ENCODE measurements around the gene LVRN. TPM values are rescaled to one million over a fixed set of nuclear protein-coding genes. Genes with fewer than 3 reads are reported as not detected.

Gene LVRN
- total and polyA plus RNA-seq, 2 donors from 2014 or later = not detected

GRCh38 chr5:116058346-116058936, 96.2 kb downstream of the LVRN start:
- intact Hi-C loops (cut with DNase I) = no loop called here
- no peaks in the 10 kb centered on the region for H3K9me3 ChIP-seq (ENCODE audit: control insufficient read depth in 2 of 3, insufficient read depth in 1 of 3, low read length in 3 of 3)
- no peaks in the 10 kb centered on the region for H3K27me3 ChIP-seq (ENCODE audit: control insufficient read depth, insufficient read depth, low read length)
- H3K27ac ChIP-seq (ENCODE audit: low read depth in 2 of 2, low read length in 2 of 2) = no peak overlapping the region
- FAIRE-seq (no peak), DNase-seq (no peak)
- TF ChIP-seq, protein P1, sequence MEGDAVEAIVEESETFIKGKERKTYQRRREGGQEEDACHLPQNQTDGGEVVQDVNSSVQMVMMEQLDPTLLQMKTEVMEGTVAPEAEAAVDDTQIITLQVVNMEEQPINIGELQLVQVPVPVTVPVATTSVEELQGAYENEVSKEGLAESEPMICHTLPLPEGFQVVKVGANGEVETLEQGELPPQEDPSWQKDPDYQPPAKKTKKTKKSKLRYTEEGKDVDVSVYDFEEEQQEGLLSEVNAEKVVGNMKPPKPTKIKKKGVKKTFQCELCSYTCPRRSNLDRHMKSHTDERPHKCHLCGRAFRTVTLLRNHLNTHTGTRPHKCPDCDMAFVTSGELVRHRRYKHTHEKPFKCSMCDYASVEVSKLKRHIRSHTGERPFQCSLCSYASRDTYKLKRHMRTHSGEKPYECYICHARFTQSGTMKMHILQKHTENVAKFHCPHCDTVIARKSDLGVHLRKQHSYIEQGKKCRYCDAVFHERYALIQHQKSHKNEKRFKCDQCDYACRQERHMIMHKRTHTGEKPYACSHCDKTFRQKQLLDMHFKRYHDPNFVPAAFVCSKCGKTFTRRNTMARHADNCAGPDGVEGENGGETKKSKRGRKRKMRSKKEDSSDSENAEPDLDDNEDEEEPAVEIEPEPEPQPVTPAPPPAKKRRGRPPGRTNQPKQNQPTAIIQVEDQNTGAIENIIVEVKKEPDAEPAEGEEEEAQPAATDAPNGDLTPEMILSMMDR (IDR thresholded peaks at IDR 0.05; ENCODE audit: borderline replicate concordance, extremely low read depth, insufficient read depth) = no peak
- H3K4me1 ChIP-seq (ENCODE audit: control insufficient read depth in 2 of 3, insufficient read depth in 2 of 3, low read depth in 1 of 3, low read length in 3 of 3) = no peaks in the 10 kb centered on the region
- no peaks in the 10 kb centered on the region for H3K36me3 ChIP-seq (ENCODE audit: control insufficient read depth in 2 of 3, insufficient read depth in 3 of 3, low read length in 3 of 3)
- no peak overlapping the region for H3K9ac ChIP-seq (ENCODE audit: low read length in 3 of 3)
- no peak overlapping the region for H3K4me3 ChIP-seq (ENCODE audit: low read length in 3 of 3)

DNA sequence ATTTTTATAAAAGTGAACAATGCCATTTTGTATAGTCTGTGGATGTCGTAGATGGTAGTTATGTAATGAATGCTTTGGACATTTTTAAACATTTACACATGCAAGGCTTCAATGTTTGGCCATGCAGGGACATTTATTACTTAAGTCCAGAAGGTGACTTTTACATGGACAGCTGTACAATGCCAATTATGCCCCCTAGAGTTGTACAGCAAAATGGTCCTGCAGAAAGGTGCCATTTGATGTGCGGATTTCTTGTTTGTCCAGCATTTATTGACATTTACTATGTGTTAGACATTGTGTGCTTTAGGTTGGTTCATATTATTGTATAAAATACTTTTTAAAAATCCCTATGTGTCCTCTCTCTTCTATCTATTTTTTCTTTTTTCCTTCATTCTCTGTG, 100.1 kb downstream of the LVRN start:
- H3K9ac ChIP-seq (ENCODE audit: low read length in 3 of 3) = no peak overlapping the region
- FAIRE-seq = no peak
- no peaks in the 10 kb centered on the region for H3K27me3 ChIP-seq (ENCODE audit: control insufficient read depth, insufficient read depth, low read length)
- intact Hi-C loops (cut with DNase I) = no loop called here
- H3K4me1 ChIP-seq (ENCODE audit: control insufficient read depth in 2 of 3, insufficient read depth in 2 of 3, low read depth in 1 of 3, low read length in 3 of 3) = no peaks in the 10 kb centered on the region
- TF ChIP-seq, protein P1 (IDR thresholded peaks at IDR 0.05; ENCODE audit: borderline replicate concordance, extremely low read depth, insufficient read depth) = no peak
- H3K36me3 ChIP-seq (ENCODE audit: control insufficient read depth in 2 of 3, insufficient read depth in 3 of 3, low read length in 3 of 3) = no peaks in the 10 kb centered on the region
- H3K4me3 ChIP-seq (ENCODE audit: low read length in 3 of 3) = no peak overlapping the region
- no peak overlapping the region for H3K27ac ChIP-seq (ENCODE audit: low read depth in 2 of 2, low read length in 2 of 2)
- no peak for DNase-seq
- no peaks in the 10 kb centered on the region for H3K9me3 ChIP-seq (ENCODE audit: control insufficient read depth in 2 of 3, insufficient read depth in 1 of 3, low read length in 3 of 3)

DNA sequence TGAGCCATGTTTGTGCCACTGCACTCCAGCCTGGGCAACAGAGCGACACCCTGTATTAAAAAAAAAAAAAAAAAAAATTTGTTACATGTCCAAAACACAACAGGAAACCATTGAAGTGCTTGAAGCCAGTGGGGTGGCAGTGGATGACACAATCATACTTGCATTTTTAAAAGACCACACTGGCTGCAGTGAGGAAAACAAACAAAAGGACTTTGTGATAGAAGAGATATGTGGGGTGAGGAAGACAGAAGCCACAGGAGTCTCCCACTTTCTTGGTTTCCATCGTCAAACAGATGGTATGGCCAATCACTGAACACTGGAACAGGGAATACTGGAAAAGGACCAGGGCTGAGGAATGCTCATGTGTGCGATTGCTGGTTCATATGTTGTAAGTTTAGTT, 101.7 kb downstream of the LVRN start:
- H3K9me3 ChIP-seq (ENCODE audit: control insufficient read depth in 2 of 3, insufficient read depth in 1 of 3, low read length in 3 of 3) = no peaks in the 10 kb centered on the region
- TF ChIP-seq, protein P1 (IDR thresholded peaks at IDR 0.05; ENCODE audit: borderline replicate concordance, extremely low read depth, insufficient read depth) = no peak
- intact Hi-C loops (cut with DNase I) = no loop called here
- H3K9ac ChIP-seq (ENCODE audit: low read length in 3 of 3) = no peak overlapping the region
- no peak for DNase-seq
- no peak overlapping the region for H3K4me3 ChIP-seq (ENCODE audit: low read length in 3 of 3)
- H3K27me3 ChIP-seq (ENCODE audit: control insufficient read depth, insufficient read depth, low read length) = no peaks in the 10 kb centered on the region
- no peak overlapping the region for H3K27ac ChIP-seq (ENCODE audit: low read depth in 2 of 2, low read length in 2 of 2)
- no peaks in the 10 kb centered on the region for H3K36me3 ChIP-seq (ENCODE audit: control insufficient read depth in 2 of 3, insufficient read depth in 3 of 3, low read length in 3 of 3)
- no peaks in the 10 kb centered on the region for H3K4me1 ChIP-seq (ENCODE audit: control insufficient read depth in 2 of 3, insufficient read depth in 2 of 3, low read depth in 1 of 3, low read length in 3 of 3)
- no peak for FAIRE-seq

Data from kidney (tissue), 14 donors.